ENCODE results near the gene CD300LG.

- TF ChIP-seq PATZ1 (CRISPR knock-in tag; IDR thresholded peaks at IDR 0.05; ENCODE audit: borderline replicate concordance) (no peak), BACH2 (CRISPR knock-in tag; IDR thresholded peaks at IDR 0.05; ENCODE audit: borderline replicate concordance) (no peak), CSDC2 (CRISPR knock-in tag; IDR thresholded peaks at IDR 0.05) (no peak), ISL1 (CRISPR knock-in tag; IDR thresholded peaks at IDR 0.05) (no peak), ZC3H10 (CRISPR knock-in tag; IDR thresholded peaks at IDR 0.05) (no peak), ZNF70 (CRISPR knock-in tag; IDR thresholded peaks at IDR 0.05) (no peak), CREB5 (CRISPR knock-in tag; IDR thresholded peaks at IDR 0.05; ENCODE audit: low read depth) (no peak), CSRNP3 (CRISPR knock-in tag; IDR thresholded peaks at IDR 0.05) (no peak), ARNTL (CRISPR knock-in tag; IDR thresholded peaks at IDR 0.05; ENCODE audit: borderline replicate concordance, low read depth) (no peak), PPARA (CRISPR knock-in tag; IDR thresholded peaks at IDR 0.05; ENCODE audit: borderline replicate concordance) (no peak), GLIS3 (CRISPR knock-in tag; IDR thresholded peaks at IDR 0.05) (no peak)
These were observed 55.0 kb downstream of the CD300LG start for GRCh38 chr17:43901861-43902589.

Measured in SK-N-SH treated with all-trans-retinoic acid at 6 μM for 48 hours (cell line).